ENCODE measurements around the gene ATP6V0C. TPM values are rescaled to one million over a fixed set of nuclear protein-coding genes. Genes with fewer than 3 reads are reported as not detected.

The ATP6V0C gene
- total and polyA plus RNA-seq, 2 of the 13 experiments (the other 11 are each of a cell fraction or from before 2014, with no cell fraction given) = 10.4 to 20.1 TPM

DNA sequence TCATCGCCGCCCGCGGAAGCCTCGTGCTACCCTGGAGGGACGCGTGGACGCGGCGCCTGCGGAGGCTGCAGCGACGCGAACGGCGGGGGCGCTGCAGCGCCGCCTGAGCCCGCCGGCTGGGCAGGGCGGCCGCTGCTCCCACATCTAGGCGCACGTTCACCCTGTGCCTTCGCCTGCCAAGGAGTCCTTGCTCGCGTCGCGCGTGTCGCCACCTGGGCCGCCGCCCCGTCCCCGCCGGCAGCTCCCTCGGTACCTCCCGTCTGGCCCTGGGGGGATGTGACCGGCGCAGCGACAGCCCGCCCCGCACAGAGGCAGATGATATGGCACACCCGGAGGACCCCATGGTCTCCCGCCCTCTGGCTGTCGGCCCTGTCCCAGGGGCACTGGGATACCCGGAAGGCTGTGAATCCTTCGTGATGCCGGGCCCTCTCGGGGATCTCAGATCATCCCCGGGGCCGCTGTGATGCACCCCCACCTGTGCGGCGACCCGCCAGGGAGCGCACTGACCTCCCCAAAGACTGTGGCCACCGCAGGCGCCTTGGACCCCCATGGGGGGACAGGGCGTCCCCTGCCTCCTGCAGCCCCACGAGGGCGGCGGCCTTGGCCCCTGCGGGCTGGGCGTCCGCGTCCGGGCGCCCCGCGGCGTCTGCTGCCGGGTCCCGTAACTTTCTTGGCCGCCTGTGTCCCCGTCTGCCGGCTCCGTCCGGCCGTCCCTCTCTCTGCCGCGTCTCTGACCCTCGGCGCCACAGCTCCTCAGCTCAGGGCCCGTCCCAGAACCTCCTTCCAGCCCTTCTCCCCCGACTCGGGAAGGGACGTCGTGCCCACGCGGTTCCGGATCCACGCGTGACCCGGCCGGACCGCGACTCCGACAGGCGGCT lies 39.5 kb upstream of the ATP6V0C start (continued):
- no peak for TF ChIP-seq PRMT3 (CRISPR knock-in tag; IDR thresholded peaks at IDR 0.05; ENCODE audit: borderline replicate concordance, low read depth)
- no peak for TF ChIP-seq MBNL3 (CRISPR knock-in tag; conservative IDR thresholded peaks at IDR 0.05)
- TF ChIP-seq MTF1 (CRISPR knock-in tag; IDR thresholded peaks at IDR 0.05) = 0 out of 2 replicates have a peak, but pooled peaks have one; percentile 15
- no peak; the same call in 1 of the 2 replicates for TF ChIP-seq DMAP1 (CRISPR knock-in tag; IDR thresholded peaks at IDR 0.05)
- TF ChIP-seq, protein P1, sequence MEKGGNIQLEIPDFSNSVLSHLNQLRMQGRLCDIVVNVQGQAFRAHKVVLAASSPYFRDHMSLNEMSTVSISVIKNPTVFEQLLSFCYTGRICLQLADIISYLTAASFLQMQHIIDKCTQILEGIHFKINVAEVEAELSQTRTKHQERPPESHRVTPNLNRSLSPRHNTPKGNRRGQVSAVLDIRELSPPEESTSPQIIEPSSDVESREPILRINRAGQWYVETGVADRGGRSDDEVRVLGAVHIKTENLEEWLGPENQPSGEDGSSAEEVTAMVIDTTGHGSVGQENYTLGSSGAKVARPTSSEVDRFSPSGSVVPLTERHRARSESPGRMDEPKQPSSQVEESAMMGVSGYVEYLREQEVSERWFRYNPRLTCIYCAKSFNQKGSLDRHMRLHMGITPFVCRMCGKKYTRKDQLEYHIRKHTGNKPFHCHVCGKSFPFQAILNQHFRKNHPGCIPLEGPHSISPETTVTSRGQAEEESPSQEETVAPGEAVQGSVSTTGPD (CRISPR knock-in tag; IDR thresholded peaks at IDR 0.05) = no peak
- no peak for TF ChIP-seq ATF6 (CRISPR knock-in tag; conservative IDR thresholded peaks at IDR 0.05)
- no peak for TF ChIP-seq ZFP1 (CRISPR knock-in tag; IDR thresholded peaks at IDR 0.05)
- TF ChIP-seq GATAD2A (CRISPR knock-in tag; IDR thresholded peaks at IDR 0.05) = no peak
- no peak for TF ChIP-seq ZNF12 (CRISPR knock-in tag; IDR thresholded peaks at IDR 0.05)
- no peak for TF ChIP-seq ZNF724P (CRISPR knock-in tag; IDR thresholded peaks at IDR 0.05; ENCODE audit: borderline replicate concordance)
- TF ChIP-seq ZNF232 (CRISPR knock-in tag; IDR thresholded peaks at IDR 0.05; ENCODE audit: borderline replicate concordance) = peak; percentile 37; the same call in 1 of the 2 replicates
- no peak for TF ChIP-seq KDM4B (CRISPR knock-in tag; IDR thresholded peaks at IDR 0.05)
- TF ChIP-seq ESRRA (CRISPR knock-in tag; IDR thresholded peaks at IDR 0.05; ENCODE audit: low read depth) = no peak; the same call in 1 of the 2 replicates
- TF ChIP-seq TP53 (CRISPR knock-in tag; conservative IDR thresholded peaks at IDR 0.05) = no peak
- no peak for TF ChIP-seq EP300 (IDR thresholded peaks at IDR 0.05; ENCODE audit: low read depth in 2 of 2, low read length in 2 of 2)
- TF ChIP-seq EP300 (CRISPR knock-in tag; IDR thresholded peaks at IDR 0.05; ENCODE audit: borderline replicate concordance) = no peak
- 0 out of 2 replicates have a peak, but pooled peaks have one; percentile 40 for TF ChIP-seq ZFX (CRISPR knock-in tag; IDR thresholded peaks at IDR 0.05; ENCODE audit: low read depth)
- no peak for TF ChIP-seq SOX5 (CRISPR knock-in tag; IDR thresholded peaks at IDR 0.05; ENCODE audit: borderline replicate concordance)
- TF ChIP-seq ZNF777 (CRISPR knock-in tag; IDR thresholded peaks at IDR 0.05) = peak; percentile 82
- no peak for TF ChIP-seq ZNF720 (CRISPR knock-in tag; IDR thresholded peaks at IDR 0.05)
- peak; percentile 70 for TF ChIP-seq RBFOX2 (IDR thresholded peaks at IDR 0.05; ENCODE audit: low read depth, low read length)
- TF ChIP-seq, protein P2, sequence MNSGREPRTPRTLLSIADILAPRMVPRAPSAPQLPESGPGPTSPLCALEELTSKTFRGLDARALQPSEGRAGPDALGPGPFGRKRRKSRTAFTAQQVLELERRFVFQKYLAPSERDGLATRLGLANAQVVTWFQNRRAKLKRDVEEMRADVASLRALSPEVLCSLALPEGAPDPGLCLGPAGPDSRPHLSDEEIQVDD (CRISPR knock-in tag; IDR thresholded peaks at IDR 0.05; ENCODE audit: borderline replicate concordance) = peak; percentile 86; the same call in 1 of the 2 replicates
- TF ChIP-seq, protein P3, sequence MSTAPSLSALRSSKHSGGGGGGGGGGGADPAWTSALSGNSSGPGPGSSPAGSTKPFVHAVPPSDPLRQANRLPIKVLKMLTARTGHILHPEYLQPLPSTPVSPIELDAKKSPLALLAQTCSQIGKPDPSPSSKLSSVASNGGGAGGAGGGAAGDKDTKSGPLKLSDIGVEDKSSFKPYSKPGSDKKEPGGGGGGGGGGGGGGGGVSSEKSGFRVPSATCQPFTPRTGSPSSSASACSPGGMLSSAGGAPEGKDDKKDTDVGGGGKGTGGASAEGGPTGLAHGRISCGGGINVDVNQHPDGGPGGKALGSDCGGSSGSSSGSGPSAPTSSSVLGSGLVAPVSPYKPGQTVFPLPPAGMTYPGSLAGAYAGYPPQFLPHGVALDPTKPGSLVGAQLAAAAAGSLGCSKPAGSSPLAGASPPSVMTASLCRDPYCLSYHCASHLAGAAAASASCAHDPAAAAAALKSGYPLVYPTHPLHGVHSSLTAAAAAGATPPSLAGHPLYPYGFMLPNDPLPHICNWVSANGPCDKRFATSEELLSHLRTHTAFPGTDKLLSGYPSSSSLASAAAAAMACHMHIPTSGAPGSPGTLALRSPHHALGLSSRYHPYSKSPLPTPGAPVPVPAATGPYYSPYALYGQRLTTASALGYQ (CRISPR knock-in tag; IDR thresholded peaks at IDR 0.05) = no peak
- peak; percentile 28; the same call in 1 of the 2 replicates for TF ChIP-seq KLF15 (CRISPR knock-in tag; IDR thresholded peaks at IDR 0.05; ENCODE audit: borderline replicate concordance)
- no peak for TF ChIP-seq ZNF577 (CRISPR knock-in tag; IDR thresholded peaks at IDR 0.05; ENCODE audit: borderline replicate concordance, low read depth)
- TF ChIP-seq MATR3 (CRISPR knock-in tag; IDR thresholded peaks at IDR 0.05) = no peak
